ENCODE data around the gene FLVCR2. TPM values are rescaled to one million over a fixed set of nuclear protein-coding genes. Genes with fewer than 3 reads are reported as not detected.
A peak's percentile ranks its signal among the peaks of the same experiment; 100 is the strongest.

The FLVCR2 gene
- total RNA-seq, 1 donor from 2014 or later, result 6.3 TPM

GRCh38 chr14:75535164-75535898 lies 43.1 kb upstream of the FLVCR2 start:
- Mint-ChIP-seq H3K27me3 (peaks cover 4% of the 10 kb centered on the region), H3K27ac (no peak overlapping the region), H3K36me3 (ENCODE audit: insufficient read depth) (no peaks in the 10 kb centered on the region), H3K4me1 (ENCODE audit: low read depth) (peaks cover 2% of the 10 kb centered on the region), H3K9me3 (ENCODE audit: low read depth) (no peaks in the 10 kb centered on the region), H3K4me3 (ENCODE audit: low read depth) (no peak overlapping the region)
- no peak for TF ChIP-seq CTCF (IDR thresholded peaks at IDR 0.05; ENCODE audit: unreplicated experiment)
- no peak for DNase-seq (ENCODE audit: low spot score, unreplicated experiment)

GRCh38 chr14:75537071-75537470 lies 41.3 kb upstream of the FLVCR2 start:
- Mint-ChIP-seq H3K4me1 (ENCODE audit: low read depth) (peaks cover 2% of the 10 kb centered on the region), H3K36me3 (ENCODE audit: insufficient read depth) (no peaks in the 10 kb centered on the region), H3K27ac (no peak overlapping the region), H3K9me3 (ENCODE audit: low read depth) (no peaks in the 10 kb centered on the region), H3K27me3 (peaks cover 4% of the 10 kb centered on the region), H3K4me3 (ENCODE audit: low read depth) (no peak overlapping the region)
- no peak for TF ChIP-seq CTCF (IDR thresholded peaks at IDR 0.05; ENCODE audit: unreplicated experiment)
- DNase-seq (ENCODE audit: low spot score, unreplicated experiment), result no peak

DNA sequence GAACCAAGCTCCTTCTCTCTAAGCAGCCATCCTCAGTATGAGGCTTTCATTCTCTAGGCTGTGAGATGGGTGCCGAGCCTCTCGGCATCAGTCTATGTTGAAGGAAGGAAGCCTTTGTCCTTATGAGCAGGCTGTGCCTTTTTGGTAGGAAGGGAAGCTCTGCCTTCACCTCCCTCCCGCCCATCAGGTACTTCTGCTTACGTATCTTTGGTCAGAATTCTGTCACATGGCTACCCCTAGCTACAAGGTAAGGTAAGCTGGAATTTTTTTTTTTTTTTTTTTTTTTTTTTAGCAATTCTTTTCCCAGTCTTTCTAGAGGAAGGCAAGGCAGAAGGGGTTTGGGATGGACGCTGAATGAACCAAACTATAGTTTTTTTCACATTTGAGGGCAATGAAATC lies 39.3 kb upstream of the FLVCR2 start:
- Mint-ChIP-seq H3K36me3 (ENCODE audit: insufficient read depth) (no peaks in the 10 kb centered on the region), H3K4me3 (ENCODE audit: low read depth) (no peak overlapping the region), H3K27me3 (peaks cover 4% of the 10 kb centered on the region), H3K4me1 (ENCODE audit: low read depth) (peaks cover 2% of the 10 kb centered on the region), H3K9me3 (ENCODE audit: low read depth) (no peaks in the 10 kb centered on the region), H3K27ac (no peak overlapping the region)
- no peak for TF ChIP-seq CTCF (IDR thresholded peaks at IDR 0.05; ENCODE audit: unreplicated experiment)
- DNase-seq (ENCODE audit: low spot score, unreplicated experiment), result no peak

DNA sequence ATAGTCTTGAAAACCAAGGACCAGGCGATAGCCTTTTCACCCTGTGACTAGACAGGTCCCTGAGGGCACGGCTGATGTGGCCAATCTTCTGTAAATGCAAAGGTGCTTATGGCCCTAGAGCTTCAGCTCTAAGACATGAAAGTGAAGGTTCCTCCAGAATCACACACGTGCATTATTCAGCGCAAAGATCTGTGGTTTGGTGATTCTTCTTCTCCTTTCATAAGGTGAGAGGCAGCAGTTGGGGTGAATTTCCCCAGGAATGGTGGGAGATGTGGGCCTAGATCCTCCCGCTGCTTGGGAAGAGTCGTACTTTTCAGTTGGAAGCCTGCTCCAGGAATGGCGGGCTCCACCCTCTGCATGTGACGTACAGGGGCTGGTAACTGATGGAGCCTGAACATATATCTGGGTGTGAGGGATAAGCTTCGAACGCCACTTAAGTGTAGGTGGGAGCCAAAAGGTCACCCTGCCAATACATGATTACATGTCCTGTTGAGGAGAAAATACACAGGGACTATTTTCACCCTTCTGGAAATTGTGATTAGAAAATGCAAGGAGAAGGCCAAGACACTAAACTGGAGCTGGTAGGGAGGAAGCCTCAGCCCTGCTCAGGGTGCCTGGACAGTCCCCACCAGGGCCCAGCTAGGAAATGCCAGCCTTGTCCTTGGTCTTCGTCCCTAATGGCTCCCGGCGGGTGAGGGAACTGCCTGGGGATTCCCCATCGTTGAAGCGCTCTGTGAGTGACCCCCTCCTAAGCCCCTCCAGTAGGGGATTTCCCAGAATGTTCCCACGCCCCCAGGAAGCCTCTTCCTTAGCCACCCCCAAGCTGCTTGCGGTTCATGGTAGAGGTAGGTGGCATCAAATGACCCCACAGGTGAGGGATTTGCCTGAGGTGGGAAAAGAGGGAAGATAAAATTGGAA lies 38.6 kb upstream of the FLVCR2 start:
- DNase-seq (ENCODE audit: low spot score, unreplicated experiment), result no peak

More for the DNA sequence above, 38.6 kb upstream of the FLVCR2 start:
- Mint-ChIP-seq H3K27me3 (peaks cover 4% of the 10 kb centered on the region), H3K4me1 (ENCODE audit: low read depth) (peaks cover 2% of the 10 kb centered on the region), H3K4me3 (ENCODE audit: low read depth) (no peak overlapping the region), H3K36me3 (ENCODE audit: insufficient read depth) (no peaks in the 10 kb centered on the region), H3K27ac (peak overlapping the region; percentile 18), H3K9me3 (ENCODE audit: low read depth) (no peaks in the 10 kb centered on the region)
- TF ChIP-seq CTCF (IDR thresholded peaks at IDR 0.05; ENCODE audit: unreplicated experiment), result no peak

Measured in progenitor cell of endocrine pancreas (in vitro differentiated cells).